Upper lobe of right lung (tissue), 1 donor: ENCODE results near the gene COPG2. TPM values are rescaled to one million over a fixed set of nuclear protein-coding genes. Genes with fewer than 3 reads are reported as not detected.
A peak's percentile ranks its signal among the peaks of the same experiment; 100 is the strongest.
"Not testable (repeated sequence)": the region's sequence is repeated elsewhere in the genome, so short reads cannot be mapped to it uniquely, and the experiment has no call there.

Experiments
- ATAC-seq: fragments of 200-7000 bp; cut with Tn5 transposase; one replicate; pipeline ENCODE4 v1.9.1; 2020; ENCODE audit warnings: mild to moderate bottlenecking, moderate library complexity
- DNase-seq: peaks from one replicate; pipeline ENCODE4 v3.0.0-alpha.2; 2020
- H3K27ac ChIP-seq: fragments of 200-600 bp; one replicate; pipeline ENCODE4 v1.8.0; 2022
- H3K27me3 ChIP-seq: fragments of 200-600 bp; one replicate; pipeline ENCODE4 v1.8.0; 2022; ENCODE audit warnings: mild to moderate bottlenecking
- H3K36me3 ChIP-seq: fragments of 200-600 bp; one replicate; pipeline ENCODE4 v1.8.0; 2022
- H3K4me1 ChIP-seq: fragments of 200-600 bp; one replicate; pipeline ENCODE4 v1.8.0; 2022
- H3K4me3 ChIP-seq: fragments of 200-600 bp; one replicate; pipeline ENCODE4 v1.8.0; 2022; ENCODE audit warnings: mild to moderate bottlenecking
- H3K9me3 ChIP-seq: fragments of 200-600 bp; one replicate; pipeline ENCODE4 v1.8.0; 2022
- intact Hi-C: fragments of 100-400 bp; cut with DNase I; formaldehyde crosslinking; loops from one replicate; pipeline ENCODE4 v1.11.0; 2022
- total RNA-seq: library from RNA; stranded (reverse); fragmentation: NEBNext Ultra II Directional; extraction: Animal tissue kit (Norgen Biotek cat#: 25700); gene quantifications from one replicate; pipeline ENCODE4 v1.2.1, GENCODE V29; 2021
- TF ChIP-seq, protein P1 (sequence below): fragments of 200-600 bp; IDR thresholded peaks from one replicate; pipeline ENCODE4 v1.8.0; 2022; ENCODE audit warnings: antibody characterized with exemption
- donor health status: DM: no; HTN: yes; CAD: no; lungs with severe emphysema.

Gene COPG2
- total RNA-seq, 1 donor from 2014 or later = 16.3 TPM

DNA sequence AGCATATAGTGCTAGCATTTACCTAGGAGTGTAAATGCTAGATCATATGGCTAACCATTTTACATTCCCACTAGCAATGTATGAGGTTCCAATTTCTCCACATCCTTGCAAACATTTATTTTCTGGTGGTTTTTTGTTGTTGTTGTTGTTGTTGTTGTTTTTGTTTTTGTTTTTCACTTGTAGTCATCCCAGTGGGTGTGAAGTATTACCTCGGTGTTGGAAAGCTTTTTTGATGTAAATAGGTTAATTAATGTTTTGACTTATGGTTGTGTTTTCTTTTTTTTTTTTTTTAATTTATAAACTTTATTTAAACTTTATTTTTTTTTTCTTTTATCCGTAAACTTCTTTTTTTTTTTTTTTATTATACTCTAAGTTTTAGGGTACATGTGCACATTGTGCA lies 33.1 kb upstream of the COPG2 start:
- Histone ChIP-seq H3K27me3 (no peaks in the 10 kb centered on the region), H3K36me3 (no peaks in the 10 kb centered on the region), H3K4me1 (no peaks in the 10 kb centered on the region), H3K4me3 (no peak overlapping the region), H3K9me3 (no peaks in the 10 kb centered on the region), H3K27ac (no peak overlapping the region)
- TF ChIP-seq, protein P1, sequence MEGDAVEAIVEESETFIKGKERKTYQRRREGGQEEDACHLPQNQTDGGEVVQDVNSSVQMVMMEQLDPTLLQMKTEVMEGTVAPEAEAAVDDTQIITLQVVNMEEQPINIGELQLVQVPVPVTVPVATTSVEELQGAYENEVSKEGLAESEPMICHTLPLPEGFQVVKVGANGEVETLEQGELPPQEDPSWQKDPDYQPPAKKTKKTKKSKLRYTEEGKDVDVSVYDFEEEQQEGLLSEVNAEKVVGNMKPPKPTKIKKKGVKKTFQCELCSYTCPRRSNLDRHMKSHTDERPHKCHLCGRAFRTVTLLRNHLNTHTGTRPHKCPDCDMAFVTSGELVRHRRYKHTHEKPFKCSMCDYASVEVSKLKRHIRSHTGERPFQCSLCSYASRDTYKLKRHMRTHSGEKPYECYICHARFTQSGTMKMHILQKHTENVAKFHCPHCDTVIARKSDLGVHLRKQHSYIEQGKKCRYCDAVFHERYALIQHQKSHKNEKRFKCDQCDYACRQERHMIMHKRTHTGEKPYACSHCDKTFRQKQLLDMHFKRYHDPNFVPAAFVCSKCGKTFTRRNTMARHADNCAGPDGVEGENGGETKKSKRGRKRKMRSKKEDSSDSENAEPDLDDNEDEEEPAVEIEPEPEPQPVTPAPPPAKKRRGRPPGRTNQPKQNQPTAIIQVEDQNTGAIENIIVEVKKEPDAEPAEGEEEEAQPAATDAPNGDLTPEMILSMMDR = no peak
- no peak for ATAC-seq
- no peak for DNase-seq
- intact Hi-C loops = no loop called here

DNA sequence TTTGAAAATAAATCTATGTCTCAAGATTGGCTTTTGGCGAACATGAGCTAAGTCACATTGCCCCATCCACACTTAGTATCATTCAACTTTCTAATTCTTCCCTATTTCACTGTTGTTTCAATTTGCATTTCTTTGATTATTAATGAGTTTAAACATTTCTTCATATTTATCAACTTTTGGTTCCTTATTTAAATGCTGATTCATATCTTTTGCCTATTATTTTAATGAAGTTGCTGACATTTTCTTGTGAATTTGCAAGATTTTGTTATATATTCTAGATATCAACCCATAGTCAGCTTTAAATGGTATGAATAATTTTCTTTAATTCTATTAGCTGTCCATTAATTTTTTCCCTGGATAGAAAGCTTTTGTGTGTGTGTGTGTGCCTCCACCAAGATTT lies 32.2 kb upstream of the COPG2 start:
- Histone ChIP-seq H3K4me3 (no peak overlapping the region), H3K9me3 (no peaks in the 10 kb centered on the region), H3K27me3 (no peaks in the 10 kb centered on the region), H3K4me1 (no peaks in the 10 kb centered on the region), H3K27ac (no peak overlapping the region), H3K36me3 (no peaks in the 10 kb centered on the region)
- no peak for DNase-seq
- ATAC-seq = no peak
- intact Hi-C loops = no loop called here
- TF ChIP-seq, protein P1 = no peak

DNA sequence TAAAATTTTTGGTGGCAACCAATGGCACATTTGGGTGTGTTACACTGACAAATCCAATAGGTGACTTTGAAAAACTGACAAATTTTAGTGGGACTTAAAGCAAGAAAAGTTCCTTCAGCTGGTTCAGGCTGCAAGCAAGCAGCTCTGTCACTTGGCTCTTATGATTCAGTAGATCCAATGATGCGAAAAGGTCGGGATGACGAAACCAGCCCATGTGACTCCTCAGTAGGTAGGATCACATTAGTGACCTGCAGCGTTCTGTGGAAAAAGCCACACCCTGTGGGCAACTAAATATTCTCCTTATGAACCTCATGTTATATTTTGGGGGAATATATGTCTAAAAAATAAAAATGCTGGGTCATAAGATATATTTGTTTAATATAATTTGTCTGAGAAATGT lies 31.1 kb upstream of the COPG2 start:
- DNase-seq = no peak
- H3K36me3 ChIP-seq = no peaks in the 10 kb centered on the region
- no peak for ATAC-seq
- TF ChIP-seq, protein P1 = no peak
- intact Hi-C loops = no loop called here
- no peaks in the 10 kb centered on the region for H3K27me3 ChIP-seq
- no peak overlapping the region for H3K4me3 ChIP-seq
- H3K27ac ChIP-seq = no peak overlapping the region
- no peaks in the 10 kb centered on the region for H3K9me3 ChIP-seq
- H3K4me1 ChIP-seq = no peaks in the 10 kb centered on the region

DNA sequence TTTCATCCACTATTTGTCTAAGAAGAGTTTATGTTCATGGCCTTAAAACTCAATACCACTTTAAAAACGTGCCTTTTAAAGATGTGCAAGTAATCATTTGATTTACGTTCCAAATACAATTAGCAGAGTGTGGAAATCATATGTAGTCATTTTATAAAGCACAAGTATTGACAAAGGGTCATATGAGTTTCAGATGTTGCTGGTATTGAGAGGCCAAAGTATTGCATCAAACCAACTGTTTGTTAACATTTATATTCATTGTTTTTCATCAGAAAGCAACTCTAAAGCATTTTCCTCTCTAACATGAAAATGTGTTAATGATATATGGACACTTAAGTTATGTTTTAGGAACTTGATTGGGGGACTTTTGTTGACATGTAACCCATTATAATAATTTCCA lies 29.3 kb upstream of the COPG2 start:
- Histone ChIP-seq H3K9me3 (no peaks in the 10 kb centered on the region), H3K4me3 (no peak overlapping the region), H3K4me1 (no peaks in the 10 kb centered on the region), H3K27me3 (no peaks in the 10 kb centered on the region), H3K27ac (no peak overlapping the region), H3K36me3 (no peaks in the 10 kb centered on the region)
- ATAC-seq (no peak), DNase-seq (no peak)
- TF ChIP-seq, protein P1 = no peak
- intact Hi-C loops = no loop called here

DNA sequence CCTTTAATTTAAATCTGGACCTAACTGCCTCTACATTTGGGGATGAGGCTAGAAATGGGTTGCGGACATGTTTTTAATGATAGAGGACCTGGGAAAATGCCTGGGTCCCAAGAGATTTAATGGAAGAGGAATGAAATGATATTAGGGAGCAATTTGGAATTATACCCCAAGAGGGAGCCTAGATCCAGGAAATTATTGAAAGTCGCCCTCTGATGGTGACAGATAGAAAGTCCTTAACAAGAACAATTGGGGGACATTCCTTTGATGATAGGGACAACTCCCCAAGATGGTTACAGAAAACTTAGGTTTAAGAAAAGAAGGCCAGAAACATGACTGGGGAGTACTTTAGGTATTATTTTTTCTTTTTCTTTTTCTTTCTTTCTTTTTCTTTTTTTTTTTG lies 27.3 kb upstream of the COPG2 start:
- Histone ChIP-seq H3K4me1 (no peaks in the 10 kb centered on the region), H3K9me3 (no peaks in the 10 kb centered on the region), H3K4me3 (no peak overlapping the region), H3K36me3 (no peaks in the 10 kb centered on the region), H3K27ac (no peak overlapping the region), H3K27me3 (no peaks in the 10 kb centered on the region)
- DNase-seq (no peak), ATAC-seq (peak; percentile 41)
- TF ChIP-seq, protein P1 = peak; percentile 54
- intact Hi-C loops = no loop called here

DNA sequence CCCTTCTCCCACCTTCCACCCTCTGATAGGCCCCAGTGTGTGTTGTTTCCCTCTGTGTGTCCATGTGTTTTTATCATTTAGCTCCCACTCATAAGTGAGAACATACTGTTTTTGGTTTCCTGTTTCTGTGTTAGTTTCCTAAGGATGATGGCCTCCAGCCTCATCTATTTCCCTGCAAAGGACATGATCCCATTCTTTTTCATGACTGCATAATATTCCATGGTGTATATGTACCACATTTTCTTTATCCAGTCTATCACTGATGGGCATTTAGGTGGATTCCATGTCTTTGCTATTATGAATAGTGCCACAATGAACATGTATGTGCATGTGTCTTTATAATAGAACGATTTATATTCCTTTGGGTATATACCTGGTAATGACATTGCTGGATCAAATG lies 23.8 kb upstream of the COPG2 start:
- H3K36me3 ChIP-seq, intact Hi-C loops, H3K27me3 ChIP-seq, DNase-seq, ATAC-seq, H3K4me3 ChIP-seq, H3K9me3 ChIP-seq, H3K4me1 ChIP-seq, H3K27ac ChIP-seq: not testable (repeated sequence)
